Astrocyte of the cerebellum (primary cell): ENCODE data around the gene CLEC11A.

Source experiments
- DNase-seq: peaks from one replicate; pipeline ENCODE4 v3.0.0-alpha.2; 2011; ENCODE audit warnings: low read depth
- H3K4me3 ChIP-seq: 2 replicates; pipeline ENCODE4 v1.5.1; 2011; ENCODE audit warnings: mild to moderate bottlenecking, low read depth, low read length, moderate library complexity
- in situ Hi-C: cut with HindIII; loops from 2 replicates; pipeline ENCODE4 v1.10.0; 2017; ENCODE audit warnings: low sequenced_read_pairs
- TF ChIP-seq, protein P1 (sequence below): IDR thresholded peaks from 2 replicates; pipeline ENCODE4 v1.5.1; 2012; ENCODE audit warnings: low read length, low read depth, moderate library complexity, mild to moderate bottlenecking; ENCODE audit errors: missing control alignments

Gene CLEC11A

GRCh38 chr19:50711805-50712204, 11.4 kb upstream of the CLEC11A start:
- DNase-seq: no peak
- H3K4me3 ChIP-seq: no peak overlapping the region
- in situ Hi-C loops: no loop called here
- TF ChIP-seq, protein P1, sequence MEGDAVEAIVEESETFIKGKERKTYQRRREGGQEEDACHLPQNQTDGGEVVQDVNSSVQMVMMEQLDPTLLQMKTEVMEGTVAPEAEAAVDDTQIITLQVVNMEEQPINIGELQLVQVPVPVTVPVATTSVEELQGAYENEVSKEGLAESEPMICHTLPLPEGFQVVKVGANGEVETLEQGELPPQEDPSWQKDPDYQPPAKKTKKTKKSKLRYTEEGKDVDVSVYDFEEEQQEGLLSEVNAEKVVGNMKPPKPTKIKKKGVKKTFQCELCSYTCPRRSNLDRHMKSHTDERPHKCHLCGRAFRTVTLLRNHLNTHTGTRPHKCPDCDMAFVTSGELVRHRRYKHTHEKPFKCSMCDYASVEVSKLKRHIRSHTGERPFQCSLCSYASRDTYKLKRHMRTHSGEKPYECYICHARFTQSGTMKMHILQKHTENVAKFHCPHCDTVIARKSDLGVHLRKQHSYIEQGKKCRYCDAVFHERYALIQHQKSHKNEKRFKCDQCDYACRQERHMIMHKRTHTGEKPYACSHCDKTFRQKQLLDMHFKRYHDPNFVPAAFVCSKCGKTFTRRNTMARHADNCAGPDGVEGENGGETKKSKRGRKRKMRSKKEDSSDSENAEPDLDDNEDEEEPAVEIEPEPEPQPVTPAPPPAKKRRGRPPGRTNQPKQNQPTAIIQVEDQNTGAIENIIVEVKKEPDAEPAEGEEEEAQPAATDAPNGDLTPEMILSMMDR: no peak

DNA sequence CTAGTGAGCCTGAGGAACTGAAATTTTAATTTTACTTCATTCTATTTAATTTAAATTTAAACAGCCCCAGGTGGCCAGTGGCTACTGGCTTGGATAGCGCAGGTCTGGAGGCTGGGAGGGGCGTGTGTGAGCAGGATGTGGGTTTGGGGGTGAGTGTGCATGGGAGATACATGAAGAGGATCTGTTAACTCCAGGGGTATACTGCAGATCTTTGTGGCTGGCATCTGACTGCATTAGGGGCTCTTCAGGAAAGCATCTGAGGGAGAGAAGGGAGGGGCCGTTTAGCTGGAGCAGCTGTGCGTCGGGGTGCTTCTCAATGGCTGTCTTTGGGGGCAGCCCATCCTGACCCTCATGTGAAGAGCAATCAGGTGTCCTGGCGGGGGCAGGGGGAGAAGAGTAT, 10.3 kb upstream of the CLEC11A start:
- DNase-seq: no peak
- H3K4me3 ChIP-seq: no peak overlapping the region
- TF ChIP-seq, protein P1: no peak
- in situ Hi-C loops: no loop called here

GRCh38 chr19:50713556-50714236, 9.5 kb upstream of the CLEC11A start:
- in situ Hi-C loops: no loop called here
- no peak for DNase-seq
- no peak overlapping the region for H3K4me3 ChIP-seq
- TF ChIP-seq, protein P1: no peak

DNA sequence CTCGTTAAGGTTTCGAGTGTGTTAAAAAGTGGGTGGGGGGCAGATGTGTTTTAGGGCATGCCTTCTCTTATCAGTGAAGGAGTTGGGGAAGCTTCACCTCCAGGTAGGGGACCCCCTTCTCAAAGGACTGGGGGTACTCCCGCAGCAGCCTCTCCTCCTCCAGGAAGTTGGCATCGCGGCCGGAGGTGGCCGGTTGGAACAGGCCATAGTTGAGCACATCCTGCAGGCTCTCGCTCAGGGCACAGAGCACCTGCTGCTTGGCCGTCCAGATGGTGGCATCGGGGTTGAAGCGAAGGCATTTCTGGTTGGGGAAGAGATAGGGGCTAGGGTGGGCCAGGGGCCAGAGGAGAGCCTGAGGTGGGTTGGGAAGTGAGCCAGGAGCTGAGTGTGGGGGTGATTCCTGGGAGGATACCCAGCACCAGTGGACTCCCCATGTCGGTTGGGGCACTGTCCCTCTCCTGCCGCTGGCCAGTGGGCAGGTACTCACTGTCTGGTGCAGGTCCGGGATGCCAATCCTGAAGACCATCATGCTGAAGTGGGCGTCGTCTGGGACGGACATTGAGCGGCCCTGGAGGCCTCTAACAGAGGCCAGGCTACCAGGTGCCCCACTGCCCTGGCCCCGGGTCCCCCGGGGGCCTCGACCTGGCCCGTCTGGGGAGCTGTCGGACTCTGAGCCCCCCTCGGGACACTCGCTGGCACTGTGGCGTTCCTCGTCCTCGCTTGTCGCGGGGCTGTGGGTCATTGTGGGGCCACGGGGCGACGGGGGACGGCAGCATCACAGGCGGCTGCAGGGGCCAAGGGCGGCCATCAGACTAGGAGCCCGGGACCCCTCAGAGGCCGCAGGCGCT, 6.8 kb upstream of the CLEC11A start:
- no peak overlapping the region for H3K4me3 ChIP-seq
- in situ Hi-C loops: no loop called here
- DNase-seq: no peak
- TF ChIP-seq, protein P1: no peak

GRCh38 chr19:50717026-50717723, 6.0 kb upstream of the CLEC11A start:
- in situ Hi-C loops: no loop called here
- no peak for DNase-seq
- TF ChIP-seq, protein P1: no peak

DNA sequence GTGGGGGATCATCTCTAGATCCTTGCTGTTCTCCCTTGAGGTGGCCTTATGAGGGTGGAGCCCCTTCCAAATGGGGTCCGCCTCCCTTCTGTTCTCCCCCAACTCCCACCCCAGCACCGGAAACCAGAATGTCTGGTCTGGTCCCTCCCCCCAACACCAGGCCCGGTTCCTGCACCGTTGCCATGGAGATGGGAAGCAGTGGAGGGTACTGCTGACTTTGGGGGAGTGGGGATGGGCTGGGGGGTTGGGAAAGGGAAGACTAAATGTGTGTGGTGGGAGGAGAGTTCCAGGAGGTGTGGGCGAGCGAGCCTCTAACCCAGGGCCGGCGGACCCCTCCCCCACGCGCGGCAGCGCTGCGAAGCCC, 5.3 kb upstream of the CLEC11A start:
- in situ Hi-C loops: no loop called here
- TF ChIP-seq, protein P1: no peak
- no peak overlapping the region for H3K4me3 ChIP-seq
- DNase-seq: no peak

More at GRCh38 chr19:50717026-50717723, 6.0 kb upstream of the CLEC11A start:
- H3K4me3 ChIP-seq: no peak overlapping the region
